Measurements from ENCODE around the gene STK38. TPM values are rescaled to one million over a fixed set of nuclear protein-coding genes. Genes with fewer than 3 reads are reported as not detected.

Gene STK38
- total and polyA plus RNA-seq, 8 donors, result 39.6 to 47.4 (median 42.2) TPM

GRCh38 chr6:36536873-36537547 lies 10.3 kb downstream of the STK38 start:
- Histone ChIP-seq H3K4me3 (no peak overlapping the region), H3K36me3 (peaks cover 0 to 90% of the 10 kb centered on the region in 2 donors), H3K4me1 (peaks cover 0 to 23% of the 10 kb centered on the region in 2 donors), H3K9me3 (no peaks in the 10 kb centered on the region), H3K27ac (no peak overlapping the region), H3K27me3 (no peaks in the 10 kb centered on the region)
- intact Hi-C loops (cut with DNase I), result no loop called here
- ATAC-seq (no peak), DNase-seq (no peak)
- no peak for TF ChIP-seq CTCF (IDR thresholded peaks at IDR 0.05)

- no peak for TF ChIP-seq CTCF (IDR thresholded peaks at IDR 0.05)
- Histone ChIP-seq H3K9me3 (no peaks in the 10 kb centered on the region), H3K27ac (no peak overlapping the region), H3K27me3 (no peaks in the 10 kb centered on the region), H3K36me3 (peaks cover 0 to 81% of the 10 kb centered on the region in 2 donors), H3K4me3 (no peak overlapping the region), H3K4me1 (no peaks in the 10 kb centered on the region)
- ATAC-seq, result no peak
- no peak for DNase-seq
- intact Hi-C loops (cut with DNase I), result no loop called here
These were observed 14.0 kb downstream of the STK38 start for GRCh38 chr6:36533321-36533720.

DNA sequence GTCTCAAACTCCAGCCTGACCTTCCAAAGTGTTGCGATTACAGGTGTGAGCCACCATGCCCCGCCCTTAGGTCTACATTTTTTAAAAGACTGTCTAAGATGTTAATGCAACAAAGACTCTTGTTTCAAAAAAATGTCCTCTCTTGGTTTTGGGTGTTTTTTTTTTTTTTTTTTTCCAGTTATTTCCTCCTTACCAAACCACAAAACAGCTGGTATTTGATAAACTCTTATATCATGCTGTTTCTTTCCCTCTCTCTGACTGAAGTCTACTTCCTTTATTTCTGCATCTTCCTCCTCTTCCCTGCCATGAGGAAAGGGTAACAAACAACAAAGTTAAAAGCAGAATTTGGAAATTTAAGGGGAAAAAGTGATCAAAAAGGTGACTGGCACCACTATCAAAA lies 21.2 kb downstream of the STK38 start:
- Histone ChIP-seq H3K36me3 (peaks cover 0 to 75% of the 10 kb centered on the region in 2 donors), H3K4me1 (peaks cover 6 to 15% of the 10 kb centered on the region in 2 donors), H3K27me3 (no peaks in the 10 kb centered on the region), H3K4me3 (no peak overlapping the region), H3K9me3 (no peaks in the 10 kb centered on the region), H3K27ac (no peak overlapping the region)
- DNase-seq (no peak), ATAC-seq (no peak)
- intact Hi-C loops (cut with DNase I), result no loop called here
- TF ChIP-seq CTCF (IDR thresholded peaks at IDR 0.05), result no peak

DNA sequence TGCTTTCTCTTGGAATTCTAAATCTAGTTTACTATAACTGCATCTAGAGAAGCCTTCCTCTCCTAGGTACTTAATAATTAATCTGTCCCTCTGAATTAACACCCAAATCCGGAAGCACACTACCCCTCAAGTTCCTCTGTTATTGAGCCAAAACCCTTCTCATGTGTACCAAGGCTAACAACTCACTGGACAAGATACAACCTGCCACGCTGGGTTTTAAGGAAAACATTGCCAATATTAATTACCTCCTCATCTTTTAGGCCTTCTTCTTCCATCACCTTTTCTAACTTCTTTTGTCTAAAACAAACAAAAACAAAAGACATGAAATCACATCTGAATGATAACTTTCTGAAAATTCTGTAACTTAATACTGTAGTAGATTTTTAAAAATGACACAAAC lies 21.9 kb downstream of the STK38 start:
- H3K27me3 ChIP-seq, result no peaks in the 10 kb centered on the region
- ATAC-seq (no peak), DNase-seq (no peak)
- H3K36me3 ChIP-seq, result peaks cover 0 to 75% of the 10 kb centered on the region in 2 donors
- H3K9me3 ChIP-seq, result no peaks in the 10 kb centered on the region
- H3K4me3 ChIP-seq, result no peak overlapping the region
- H3K4me1 ChIP-seq, result peaks cover 6 to 15% of the 10 kb centered on the region in 2 donors
- H3K27ac ChIP-seq, result no peak overlapping the region
- no peak for TF ChIP-seq CTCF (IDR thresholded peaks at IDR 0.05)
- intact Hi-C loops (cut with DNase I), result no loop called here

DNA sequence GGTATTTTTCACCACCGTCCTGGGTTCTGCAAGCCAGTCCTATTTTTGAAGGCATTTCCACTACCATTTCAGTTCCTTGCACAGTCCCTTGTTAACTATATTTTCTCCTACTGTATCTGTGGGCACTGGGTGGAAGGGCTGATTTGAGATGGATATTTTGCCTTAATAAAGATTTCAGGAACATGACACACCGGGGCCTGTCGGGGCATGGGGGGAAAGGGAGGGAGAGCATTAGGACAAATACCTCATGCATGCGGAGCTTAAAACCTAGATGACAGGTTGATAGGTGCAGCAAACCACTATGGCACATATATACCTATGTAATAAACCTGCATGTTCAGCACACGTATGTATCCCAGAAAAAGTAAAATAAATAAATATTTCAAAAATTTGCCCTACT lies 22.4 kb downstream of the STK38 start:
- Histone ChIP-seq H3K4me3 (no peak overlapping the region), H3K4me1 (peaks cover 6 to 15% of the 10 kb centered on the region in 2 donors), H3K27ac (no peak overlapping the region), H3K9me3 (no peaks in the 10 kb centered on the region), H3K36me3 (peaks cover 0 to 76% of the 10 kb centered on the region in 2 donors), H3K27me3 (no peaks in the 10 kb centered on the region)
- DNase-seq (no peak), ATAC-seq (no peak)
- intact Hi-C loops (cut with DNase I), result no loop called here
- TF ChIP-seq CTCF (IDR thresholded peaks at IDR 0.05), result no peak
